Loucy (cell line): ENCODE results near the gene FARSA.

ENCODE experiments used
- EZH2phosphoT487 ChIP-seq: fragments of 200-600 bp; IDR thresholded peaks from 2 replicates; pipeline ENCODE4 v1.6.1; 2018; ENCODE audit warnings: antibody characterized with exemption, mild to moderate bottlenecking, moderate library complexity, borderline replicate concordance
- TF ChIP-seq, protein P1 (sequence below): fragments of 200-600 bp; sonication (generic); conservative IDR thresholded peaks from 2 replicates; pipeline ENCODE4 v1.5.1; 2014; ENCODE audit warnings: mild to moderate bottlenecking, antibody characterized with exemption, low read length

DNA sequence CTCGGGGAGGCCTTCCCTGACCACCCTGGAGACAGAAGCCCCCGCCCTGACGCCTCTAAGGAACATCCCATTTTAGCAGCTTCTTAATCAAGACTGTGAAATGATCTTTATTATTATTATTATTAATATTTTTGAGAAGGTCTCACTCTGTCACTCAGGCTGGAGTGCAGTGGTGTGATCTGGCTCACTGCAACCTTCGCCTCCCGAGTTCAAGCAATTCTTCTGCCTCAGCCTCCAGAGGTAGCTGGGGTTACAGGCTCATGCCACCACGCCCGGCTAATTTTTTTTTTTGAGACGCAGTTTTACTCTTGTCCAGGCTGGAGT lies 32.3 kb upstream of the FARSA start:
- TF ChIP-seq, protein P1, sequence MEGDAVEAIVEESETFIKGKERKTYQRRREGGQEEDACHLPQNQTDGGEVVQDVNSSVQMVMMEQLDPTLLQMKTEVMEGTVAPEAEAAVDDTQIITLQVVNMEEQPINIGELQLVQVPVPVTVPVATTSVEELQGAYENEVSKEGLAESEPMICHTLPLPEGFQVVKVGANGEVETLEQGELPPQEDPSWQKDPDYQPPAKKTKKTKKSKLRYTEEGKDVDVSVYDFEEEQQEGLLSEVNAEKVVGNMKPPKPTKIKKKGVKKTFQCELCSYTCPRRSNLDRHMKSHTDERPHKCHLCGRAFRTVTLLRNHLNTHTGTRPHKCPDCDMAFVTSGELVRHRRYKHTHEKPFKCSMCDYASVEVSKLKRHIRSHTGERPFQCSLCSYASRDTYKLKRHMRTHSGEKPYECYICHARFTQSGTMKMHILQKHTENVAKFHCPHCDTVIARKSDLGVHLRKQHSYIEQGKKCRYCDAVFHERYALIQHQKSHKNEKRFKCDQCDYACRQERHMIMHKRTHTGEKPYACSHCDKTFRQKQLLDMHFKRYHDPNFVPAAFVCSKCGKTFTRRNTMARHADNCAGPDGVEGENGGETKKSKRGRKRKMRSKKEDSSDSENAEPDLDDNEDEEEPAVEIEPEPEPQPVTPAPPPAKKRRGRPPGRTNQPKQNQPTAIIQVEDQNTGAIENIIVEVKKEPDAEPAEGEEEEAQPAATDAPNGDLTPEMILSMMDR, result no peak
- TF ChIP-seq EZH2phosphoT487, result no peak
